Measurements from ENCODE around the gene NTSR1. TPM values are rescaled to one million over a fixed set of nuclear protein-coding genes. Genes with fewer than 3 reads are reported as not detected.

The NTSR1 gene
- total RNA-seq, 4 donors from 2014 or later: 1.5 to 23.9 (median 4.7) TPM

DNA sequence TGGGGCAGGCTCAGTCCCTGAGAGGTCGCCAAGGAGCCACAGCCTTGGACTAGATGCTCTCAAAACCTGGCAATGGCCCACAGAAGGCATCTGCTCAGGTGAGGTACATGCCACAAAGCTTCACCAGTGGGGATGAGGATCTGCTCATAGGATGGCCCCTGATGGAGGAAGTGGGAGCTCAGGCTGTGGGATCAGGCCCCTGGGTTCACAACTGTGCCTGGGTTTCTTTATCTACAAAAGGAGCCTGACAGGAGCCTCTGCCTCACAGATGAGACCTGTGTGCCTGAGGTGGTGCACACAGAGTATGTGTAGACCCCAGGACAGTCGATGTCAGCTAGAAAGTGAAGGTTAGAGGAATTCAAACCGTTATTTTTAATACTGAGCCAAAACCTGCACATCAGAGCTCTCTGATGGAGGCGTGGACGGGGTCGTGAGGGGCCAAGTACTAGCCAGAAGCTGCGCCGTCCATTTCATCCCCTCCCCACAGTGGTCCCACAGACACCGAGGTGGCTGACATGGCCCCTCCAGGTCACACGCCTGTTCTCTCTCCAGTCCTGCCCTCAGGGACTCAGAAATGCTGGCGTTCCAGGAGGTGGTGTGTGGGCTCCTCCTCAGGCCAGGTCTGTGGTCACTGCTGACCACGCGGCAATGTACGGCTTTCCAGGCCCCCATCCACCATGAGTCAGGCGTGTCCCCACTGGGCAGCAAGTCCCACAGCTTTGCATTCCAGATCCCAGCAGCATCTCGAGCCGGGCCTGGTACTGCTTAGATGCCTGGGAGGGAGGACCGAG, 33.3 kb downstream of the NTSR1 start:
- no peak overlapping the region for H3K4me3 ChIP-seq
- TF ChIP-seq EP300 (IDR thresholded peaks at IDR 0.05; ENCODE audit: low read depth): no peak
- no peak for TF ChIP-seq POLR2AphosphoS5 (IDR thresholded peaks at IDR 0.05)
- TF ChIP-seq, protein P1, sequence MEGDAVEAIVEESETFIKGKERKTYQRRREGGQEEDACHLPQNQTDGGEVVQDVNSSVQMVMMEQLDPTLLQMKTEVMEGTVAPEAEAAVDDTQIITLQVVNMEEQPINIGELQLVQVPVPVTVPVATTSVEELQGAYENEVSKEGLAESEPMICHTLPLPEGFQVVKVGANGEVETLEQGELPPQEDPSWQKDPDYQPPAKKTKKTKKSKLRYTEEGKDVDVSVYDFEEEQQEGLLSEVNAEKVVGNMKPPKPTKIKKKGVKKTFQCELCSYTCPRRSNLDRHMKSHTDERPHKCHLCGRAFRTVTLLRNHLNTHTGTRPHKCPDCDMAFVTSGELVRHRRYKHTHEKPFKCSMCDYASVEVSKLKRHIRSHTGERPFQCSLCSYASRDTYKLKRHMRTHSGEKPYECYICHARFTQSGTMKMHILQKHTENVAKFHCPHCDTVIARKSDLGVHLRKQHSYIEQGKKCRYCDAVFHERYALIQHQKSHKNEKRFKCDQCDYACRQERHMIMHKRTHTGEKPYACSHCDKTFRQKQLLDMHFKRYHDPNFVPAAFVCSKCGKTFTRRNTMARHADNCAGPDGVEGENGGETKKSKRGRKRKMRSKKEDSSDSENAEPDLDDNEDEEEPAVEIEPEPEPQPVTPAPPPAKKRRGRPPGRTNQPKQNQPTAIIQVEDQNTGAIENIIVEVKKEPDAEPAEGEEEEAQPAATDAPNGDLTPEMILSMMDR (IDR thresholded peaks at IDR 0.05): no peak
- no peak for TF ChIP-seq POLR2A (IDR thresholded peaks at IDR 0.05)
- in situ Hi-C loops (cut with MboI; ENCODE audit: low pct_ligation_motif_present in 1 of 4, low pct_unique_long_range_greater_than_20kb in 1 of 4, low sequenced_read_pairs in 3 of 4) (no loop called here), intact Hi-C loops (cut with DNase I; ENCODE audit: low total_unique reads) (no loop called here)
- H3K27ac ChIP-seq: no peak overlapping the region
- H3K27me3 ChIP-seq: peaks cover 26% of the 10 kb centered on the region
- WGBS, 2 donors (ENCODE audit: low coverage in 1 of 2): 87% methylated on average over 6 of the region's 18 CpGs; no CpG with 5 or more reads in 1 of the 2 donors
- peaks cover 4 to 26% (median 16%) of the 10 kb centered on the region in 4 donors for H3K4me1 ChIP-seq
- DNase-seq: no peak
- H3K9me3 ChIP-seq: no peaks in the 10 kb centered on the region
- H3K36me3 ChIP-seq: no peaks in the 10 kb centered on the region

DNA sequence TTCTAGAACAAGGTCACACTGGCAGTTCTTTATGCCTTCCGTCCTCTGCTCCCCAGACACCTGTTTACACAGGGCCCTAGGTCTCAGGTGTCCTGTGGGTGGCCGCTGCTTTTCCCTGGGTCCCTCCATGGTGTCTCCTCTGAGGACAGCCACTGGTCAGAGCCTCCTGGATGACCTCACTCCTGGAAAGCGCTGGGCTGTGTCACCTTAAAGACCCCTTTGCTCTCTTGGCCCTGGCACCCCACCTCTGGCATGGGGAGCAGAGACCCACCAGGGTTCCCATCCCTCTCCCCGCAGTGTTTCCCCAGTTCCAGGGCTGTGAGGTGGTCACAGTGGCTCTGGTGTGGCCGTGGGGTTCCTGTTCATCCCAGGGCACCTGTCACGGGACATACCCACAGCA, 33.9 kb downstream of the NTSR1 start:
- Histone ChIP-seq H3K4me3 (no peak overlapping the region), H3K36me3 (no peaks in the 10 kb centered on the region), H3K27me3 (peaks cover 26% of the 10 kb centered on the region), H3K4me1 (peaks cover 4 to 26% (median 16%) of the 10 kb centered on the region in 4 donors), H3K27ac (no peak overlapping the region), H3K9me3 (no peaks in the 10 kb centered on the region)
- peak; percentile 1 for DNase-seq
- in situ Hi-C loops (cut with MboI; ENCODE audit: low pct_ligation_motif_present in 1 of 4, low pct_unique_long_range_greater_than_20kb in 1 of 4, low sequenced_read_pairs in 3 of 4) (no loop called here), intact Hi-C loops (cut with DNase I; ENCODE audit: low total_unique reads) (no loop called here)
- TF ChIP-seq POLR2A (IDR thresholded peaks at IDR 0.05): no peak
- no peak for TF ChIP-seq EP300 (IDR thresholded peaks at IDR 0.05; ENCODE audit: low read depth)
- TF ChIP-seq POLR2AphosphoS5 (IDR thresholded peaks at IDR 0.05): no peak
- TF ChIP-seq, protein P1 (IDR thresholded peaks at IDR 0.05): no peak
- 100% methylated on average over 2 of the region's 6 CpGs; no CpG with 5 or more reads in 1 of the 2 donors for WGBS, 2 donors (ENCODE audit: low coverage in 1 of 2)

GRCh38 chr20:62742979-62743776, 34.5 kb downstream of the NTSR1 start:
- TF ChIP-seq POLR2A (IDR thresholded peaks at IDR 0.05) (no peak), EP300 (IDR thresholded peaks at IDR 0.05; ENCODE audit: low read depth) (no peak), POLR2AphosphoS5 (IDR thresholded peaks at IDR 0.05) (no peak)
- TF ChIP-seq, protein P1 (IDR thresholded peaks at IDR 0.05): no peak
- H3K36me3 ChIP-seq: no peaks in the 10 kb centered on the region
- peak; percentile 3 for DNase-seq
- peak overlapping the region in 1 of 4 donors; percentile 5 for H3K27ac ChIP-seq
- intact Hi-C loops (cut with DNase I; ENCODE audit: low total_unique reads) (no loop called here), in situ Hi-C loops (cut with MboI; ENCODE audit: low pct_ligation_motif_present in 1 of 4, low pct_unique_long_range_greater_than_20kb in 1 of 4, low sequenced_read_pairs in 3 of 4) (no loop called here)
- peaks cover 26% of the 10 kb centered on the region for H3K27me3 ChIP-seq
- WGBS, 2 donors (ENCODE audit: low coverage in 1 of 2): 100% methylated on average over 5 of the region's 21 CpGs; no CpG with 5 or more reads in 1 of the 2 donors
- H3K9me3 ChIP-seq: no peaks in the 10 kb centered on the region
- no peak overlapping the region for H3K4me3 ChIP-seq
- peaks cover 4 to 26% (median 16%) of the 10 kb centered on the region in 4 donors for H3K4me1 ChIP-seq

DNA sequence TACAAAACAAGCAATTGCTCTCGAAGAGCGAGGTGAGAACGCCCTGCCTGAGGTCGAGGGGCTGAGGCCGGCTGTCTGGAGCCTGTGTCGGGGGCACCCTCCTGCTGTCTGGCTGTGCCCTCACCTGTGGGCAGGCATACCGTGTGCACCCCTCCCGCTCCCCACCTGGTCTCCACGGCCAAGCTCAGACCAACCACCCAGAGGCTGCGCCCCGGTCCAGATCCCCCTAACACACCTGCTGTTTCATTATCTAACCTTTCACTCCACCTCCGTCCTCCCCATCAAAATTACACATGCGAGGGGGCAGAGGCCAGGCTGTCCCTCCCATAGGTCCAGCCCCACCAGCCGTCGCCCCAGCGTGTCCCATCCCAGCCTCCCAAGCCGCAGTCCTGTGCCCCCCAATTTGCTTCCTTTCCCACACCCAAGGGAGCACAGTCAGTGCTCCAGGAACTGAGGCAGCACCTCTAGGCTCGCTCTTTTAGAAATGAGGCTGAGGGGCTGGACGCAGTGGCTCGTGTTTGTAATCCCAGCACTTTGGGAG, 35.2 kb downstream of the NTSR1 start:
- TF ChIP-seq, protein P1 (IDR thresholded peaks at IDR 0.05): no peak
- no peak for TF ChIP-seq EP300 (IDR thresholded peaks at IDR 0.05; ENCODE audit: low read depth)
- TF ChIP-seq POLR2AphosphoS5 (IDR thresholded peaks at IDR 0.05): no peak
- no peak for TF ChIP-seq POLR2A (IDR thresholded peaks at IDR 0.05)
- in situ Hi-C loops (cut with MboI; ENCODE audit: low pct_ligation_motif_present in 1 of 4, low pct_unique_long_range_greater_than_20kb in 1 of 4, low sequenced_read_pairs in 3 of 4): no loop called here
- H3K27ac ChIP-seq: peak overlapping the region in 1 of 4 donors; percentile 5
- intact Hi-C loops (cut with DNase I; ENCODE audit: low total_unique reads): no loop called here
- H3K9me3 ChIP-seq: no peaks in the 10 kb centered on the region
- H3K4me1 ChIP-seq: peaks cover 4 to 26% (median 16%) of the 10 kb centered on the region in 4 donors
- WGBS, 2 donors (ENCODE audit: low coverage in 1 of 2): 87 to 88% methylated on average over 11 to 20 of the region's 20 CpGs
- H3K4me3 ChIP-seq: no peak overlapping the region
- DNase-seq: peak; percentile 2
- peaks cover 26% of the 10 kb centered on the region for H3K27me3 ChIP-seq
- no peaks in the 10 kb centered on the region for H3K36me3 ChIP-seq
